Osteoblast (primary cell): ENCODE data around the gene PPP3CA. TPM values are rescaled to one million over a fixed set of nuclear protein-coding genes. Genes with fewer than 3 reads are reported as not detected.

Source experiments
- DNase-seq: peaks from one replicate; pipeline ENCODE4 v3.0.0; 2011; ENCODE audit warnings: low spot score, mixed read lengths; ENCODE audit not compliant: insufficient read length; ENCODE audit errors: missing footprints
- H2AFZ ChIP-seq: 2 replicates; pipeline ENCODE4 v1.6.0; 2011; ENCODE audit warnings: mild to moderate bottlenecking, low read length
- H3K27ac ChIP-seq: 2 replicates; pipeline ENCODE4 v1.5.1; 2011; ENCODE audit warnings: mild to moderate bottlenecking, low read depth, low read length, moderate library complexity
- H3K27me3 ChIP-seq: 2 replicates; pipeline ENCODE4 v1.6.0; 2012; ENCODE audit warnings: mild to moderate bottlenecking, control low read depth, inconsistent platforms, low read length, moderate library complexity; ENCODE audit not compliant: insufficient read depth
- H3K36me3 ChIP-seq: 2 replicates; pipeline ENCODE4 v1.5.1; 2011; ENCODE audit warnings: mild to moderate bottlenecking, low read length, control low read depth, moderate library complexity; ENCODE audit not compliant: insufficient read depth
- H3K4me1 ChIP-seq: 2 replicates; pipeline ENCODE4 v1.5.1; 2011; ENCODE audit warnings: mild to moderate bottlenecking, low read length, control low read depth, moderate library complexity; ENCODE audit not compliant: insufficient read depth
- H3K4me2 ChIP-seq: 2 replicates; pipeline ENCODE4 v1.6.0; 2011; ENCODE audit warnings: mild to moderate bottlenecking, low read length; ENCODE audit not compliant: insufficient read depth
- H3K4me3 ChIP-seq: fragments of 200-600 bp; sonication (generic); 3 replicates; pipeline ENCODE4 v1.5.1; 2012; ENCODE audit warnings: mild to moderate bottlenecking, low read length, inconsistent platforms; ENCODE audit not compliant: insufficient read depth
- H3K79me2 ChIP-seq: 2 replicates; pipeline ENCODE4 v1.6.0; 2012; ENCODE audit warnings: mild to moderate bottlenecking, low read length, control low read depth, inconsistent platforms; ENCODE audit not compliant: insufficient read depth
- H3K9me3 ChIP-seq: 2 replicates; pipeline ENCODE4 v1.5.1; 2011; ENCODE audit warnings: low read depth, low read length, control low read depth
- H4K20me1 ChIP-seq: 2 replicates; pipeline ENCODE4 v1.6.0; 2012; ENCODE audit warnings: mild to moderate bottlenecking, low read length, control low read depth; ENCODE audit not compliant: insufficient read depth
- CTCF ChIP-seq: IDR thresholded peaks from 2 replicates; pipeline ENCODE4 v1.5.1; 2011; ENCODE audit warnings: mild to moderate bottlenecking, low read depth, low read length, moderate library complexity; ENCODE audit errors: extremely low read depth
- total RNA-seq: library from RNA; depleted of rRNA; stranded (reverse); fragments of >200 nt; gene quantifications from 2 replicates; pipeline ENCODE4 v1.2.3, GENCODE V29; 2012

Gene PPP3CA
- total RNA-seq, 1 donor = 80.0 TPM

- no peak for TF ChIP-seq CTCF
These were observed 314.8 kb downstream of the PPP3CA start for GRCh38 chr4:101032541-101032940.

GRCh38 chr4:101031971-101032370, 315.4 kb downstream of the PPP3CA start:
- H3K36me3 ChIP-seq = peaks cover 6% of the 10 kb centered on the region
- no peak for TF ChIP-seq CTCF
- no peaks in the 10 kb centered on the region for H4K20me1 ChIP-seq
- H3K4me1 ChIP-seq = no peaks in the 10 kb centered on the region
- H3K27ac ChIP-seq = no peak overlapping the region
- no peak overlapping the region for H3K4me2 ChIP-seq
- no peaks in the 10 kb centered on the region for H3K79me2 ChIP-seq
- DNase-seq = no peak
- no peak overlapping the region for H2AFZ ChIP-seq
- no peaks in the 10 kb centered on the region for H3K9me3 ChIP-seq
- no peak overlapping the region for H3K4me3 ChIP-seq
- H3K27me3 ChIP-seq = no peaks in the 10 kb centered on the region

More at GRCh38 chr4:101032541-101032940, 314.8 kb downstream of the PPP3CA start:
- H3K4me1 ChIP-seq = no peaks in the 10 kb centered on the region
- no peak for DNase-seq
- H2AFZ ChIP-seq = no peak overlapping the region
- no peaks in the 10 kb centered on the region for H4K20me1 ChIP-seq
- no peak overlapping the region for H3K27ac ChIP-seq
- H3K27me3 ChIP-seq = no peaks in the 10 kb centered on the region
- H3K36me3 ChIP-seq = peaks cover 6% of the 10 kb centered on the region
- no peaks in the 10 kb centered on the region for H3K9me3 ChIP-seq
- no peaks in the 10 kb centered on the region for H3K79me2 ChIP-seq
- no peak overlapping the region for H3K4me3 ChIP-seq
- no peak overlapping the region for H3K4me2 ChIP-seq

GRCh38 chr4:101028886-101029285, 318.4 kb downstream of the PPP3CA start:
- Histone ChIP-seq H3K79me2 (no peaks in the 10 kb centered on the region), H3K9me3 (no peaks in the 10 kb centered on the region), H3K4me1 (no peaks in the 10 kb centered on the region), H3K27me3 (no peaks in the 10 kb centered on the region), H4K20me1 (no peaks in the 10 kb centered on the region), H2AFZ (no peak overlapping the region), H3K27ac (no peak overlapping the region), H3K36me3 (peaks cover 6% of the 10 kb centered on the region), H3K4me3 (no peak overlapping the region), H3K4me2 (no peak overlapping the region)
- DNase-seq = no peak
- TF ChIP-seq CTCF = no peak

- Histone ChIP-seq H3K4me1 (peaks cover under 1% of the 10 kb centered on the region), H3K4me2 (no peak overlapping the region), H3K9me3 (no peaks in the 10 kb centered on the region), H4K20me1 (no peaks in the 10 kb centered on the region), H3K36me3 (peaks cover 6% of the 10 kb centered on the region), H3K79me2 (no peaks in the 10 kb centered on the region), H2AFZ (no peak overlapping the region), H3K4me3 (no peak overlapping the region), H3K27me3 (no peaks in the 10 kb centered on the region), H3K27ac (no peak overlapping the region)
- TF ChIP-seq CTCF = no peak
- DNase-seq = no peak
These were observed 319.6 kb downstream of the PPP3CA start for GRCh38 chr4:101027721-101028120.
